Upper lobe of left lung (tissue), 6 donors: ENCODE results near the gene CRPPA. TPM values are rescaled to one million over a fixed set of nuclear protein-coding genes. Genes with fewer than 3 reads are reported as not detected.
A peak's percentile ranks its signal among the peaks of the same experiment; 100 is the strongest.

Experiments
- ATAC-seq, 2 donors: fragments of 200-7000 bp; cut with Tn5 transposase; one replicate each; pipeline ENCODE4 v1.9.1; 2022; ENCODE audit warnings: mild to moderate bottlenecking in 2 of 2, moderate library complexity in 2 of 2; ENCODE audit not compliant: low FRiP score in 2 of 2
- DNase-seq, 2 donors: peaks; one replicate each; pipeline ENCODE4 v3.0.0-alpha.2; 2019 to 2020
- H3K27ac ChIP-seq, 4 donors: fragments of 200-600 bp; sonication (generic); one replicate each; pipeline ENCODE4 v1.5.1; 2016 to 2019
- H3K27me3 ChIP-seq, 4 donors: fragments of 200-600 bp; sonication (generic); one replicate each; pipeline ENCODE4 v1.5.1; 2017 to 2019
- H3K36me3 ChIP-seq, 4 donors: fragments of 200-600 bp; sonication (generic); one replicate each; pipeline ENCODE4 v1.5.1; 2016 to 2019
- H3K4me1 ChIP-seq, 4 donors: fragments of 200-600 bp; sonication (generic); one replicate each; pipeline ENCODE4 v1.5.1; 2018 to 2019
- H3K4me3 ChIP-seq, 4 donors: fragments of 200-600 bp; sonication (generic); one replicate each; pipeline ENCODE4 v1.5.1; 2017 to 2019; ENCODE audit warnings: mild to moderate bottlenecking in 2 of 4, moderate library complexity in 1 of 4
- H3K9me3 ChIP-seq, 4 donors: fragments of 200-600 bp; sonication (generic); one replicate each; pipeline ENCODE4 v1.5.1; 2018 to 2019
- EP300 ChIP-seq, 4 donors: sonication (generic); formaldehyde crosslinking; IDR thresholded peaks; one replicate each; pipeline ENCODE4 v1.5.1; 2017; ENCODE audit warnings: antibody characterized with exemption in 4 of 4, control low read depth in 2 of 4
- POLR2A ChIP-seq, 4 donors: fragments of 450-650 bp; IDR thresholded peaks; one replicate each; pipeline ENCODE4 v1.5.1; 2016 to 2017; ENCODE audit warnings: antibody characterized with exemption in 4 of 4, mild to moderate bottlenecking in 2 of 4
- POLR2AphosphoS5 ChIP-seq, 2 donors: sonication (generic); formaldehyde crosslinking; IDR thresholded peaks; one replicate each; pipeline ENCODE4 v1.5.1; 2017; ENCODE audit warnings: antibody characterized with exemption in 2 of 2
- WGBS, 2 donors: methylation state at CpG; one replicate each; pipeline ENCODE4 v1.1.5; 2017 to 2018; 5-methylcytosine and 5-hydroxymethylcytosine counted together
- total RNA-seq, 6 donors: library from RNA; depleted of rRNA in 4 of 6; stranded (reverse); fragments of >200 nt in 4 of 6; gene quantifications; one replicate each; pipeline versions ENCODE4 v1.1.0 to v1.2.1, GENCODE V29; 2016 to 2021
- TF ChIP-seq, protein P1 (sequence below), 6 experiments: fragments of 450-650 bp in 4 of 6; fragments of 200-600 bp in 2 of 6; sonication (generic) in 2 of 6; IDR thresholded peaks; one replicate each; pipeline ENCODE4 v1.5.1; 2016 to 2019; ENCODE audit warnings: antibody characterized with exemption in 6 of 6
- donor health status: DM: no; HTN: no; CAD: no; lungs with moderate emphysema.
- donor health status: DM: no; HTN: yes; CAD: no; lungs with severe emphysema.

CRPPA gene
- 1 to 10 TPM; 1.0 to 3.3 (median 2.4) TPM for total RNA-seq

DNA sequence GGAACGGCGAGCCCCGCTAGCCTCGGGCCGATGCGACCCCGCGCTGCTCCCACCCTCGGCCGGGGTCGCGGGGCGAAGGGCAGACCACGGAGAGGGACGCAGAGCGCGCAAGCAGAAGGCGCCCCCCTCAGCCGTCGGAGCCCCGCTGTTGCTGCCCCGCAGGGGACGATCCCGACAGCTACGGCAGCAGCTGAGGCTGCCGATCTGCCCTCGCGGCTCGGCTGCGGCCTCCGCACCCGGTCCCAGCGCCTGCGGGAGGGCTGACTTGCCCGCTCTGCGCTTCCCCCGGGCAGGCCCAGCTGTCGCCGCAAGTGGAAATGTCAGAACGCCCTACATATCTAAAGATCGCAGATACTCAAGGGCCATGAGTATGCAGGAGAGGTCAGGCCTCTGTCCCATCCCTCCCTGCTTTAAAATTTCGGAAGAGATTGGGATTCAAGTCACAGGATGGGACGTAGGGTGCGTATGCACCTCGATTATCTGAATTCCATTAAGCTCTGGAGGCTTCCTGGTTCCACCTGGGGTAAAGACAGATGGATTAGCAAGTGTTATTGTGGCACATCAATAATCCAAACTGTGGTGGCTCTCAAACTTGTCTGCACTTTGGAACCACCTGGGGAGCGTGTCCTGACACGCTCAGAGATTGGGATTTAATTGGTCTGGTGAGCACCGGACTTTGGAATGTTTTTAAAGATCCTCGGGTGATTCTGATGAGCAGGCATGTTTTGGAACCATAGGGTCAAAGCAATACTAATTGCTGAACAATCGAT, at the start of gene CRPPA:
Gene CRPPA (minus strand): TSS at position 206 of the 770 bp plus-strand sequence. CDS start 216 bp downstream, outside the sequence.
- TF ChIP-seq, protein P1, sequence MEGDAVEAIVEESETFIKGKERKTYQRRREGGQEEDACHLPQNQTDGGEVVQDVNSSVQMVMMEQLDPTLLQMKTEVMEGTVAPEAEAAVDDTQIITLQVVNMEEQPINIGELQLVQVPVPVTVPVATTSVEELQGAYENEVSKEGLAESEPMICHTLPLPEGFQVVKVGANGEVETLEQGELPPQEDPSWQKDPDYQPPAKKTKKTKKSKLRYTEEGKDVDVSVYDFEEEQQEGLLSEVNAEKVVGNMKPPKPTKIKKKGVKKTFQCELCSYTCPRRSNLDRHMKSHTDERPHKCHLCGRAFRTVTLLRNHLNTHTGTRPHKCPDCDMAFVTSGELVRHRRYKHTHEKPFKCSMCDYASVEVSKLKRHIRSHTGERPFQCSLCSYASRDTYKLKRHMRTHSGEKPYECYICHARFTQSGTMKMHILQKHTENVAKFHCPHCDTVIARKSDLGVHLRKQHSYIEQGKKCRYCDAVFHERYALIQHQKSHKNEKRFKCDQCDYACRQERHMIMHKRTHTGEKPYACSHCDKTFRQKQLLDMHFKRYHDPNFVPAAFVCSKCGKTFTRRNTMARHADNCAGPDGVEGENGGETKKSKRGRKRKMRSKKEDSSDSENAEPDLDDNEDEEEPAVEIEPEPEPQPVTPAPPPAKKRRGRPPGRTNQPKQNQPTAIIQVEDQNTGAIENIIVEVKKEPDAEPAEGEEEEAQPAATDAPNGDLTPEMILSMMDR (IDR thresholded peaks at IDR 0.05): no peak
- TF ChIP-seq POLR2A (IDR thresholded peaks at IDR 0.05): peak in 1 of 4 donors; percentile 6
- no peak for TF ChIP-seq EP300 (IDR thresholded peaks at IDR 0.05)
- no peak for TF ChIP-seq POLR2AphosphoS5 (IDR thresholded peaks at IDR 0.05)
- ATAC-seq (peak; percentile 24 to 81), DNase-seq (peak in 1 of 2 donors; percentile 90)
- no peaks in the 10 kb centered on the region for H3K9me3 ChIP-seq
- no peaks in the 10 kb centered on the region for H3K36me3 ChIP-seq
- H3K27me3 ChIP-seq: no peaks in the 10 kb centered on the region
- H3K27ac ChIP-seq: peak within 1 kb of the TSS; percentile 93 to 99 (median 96)
- WGBS, 2 donors: 25 to 47% methylated on average over 10 to 23 of the region's 50 CpGs
- H3K4me1 ChIP-seq: peaks cover 13 to 21% (median 15%) of the 10 kb centered on the region in 4 donors
- peak within 1 kb of the TSS; percentile 57 to 71 (median 62) for H3K4me3 ChIP-seq

DNA sequence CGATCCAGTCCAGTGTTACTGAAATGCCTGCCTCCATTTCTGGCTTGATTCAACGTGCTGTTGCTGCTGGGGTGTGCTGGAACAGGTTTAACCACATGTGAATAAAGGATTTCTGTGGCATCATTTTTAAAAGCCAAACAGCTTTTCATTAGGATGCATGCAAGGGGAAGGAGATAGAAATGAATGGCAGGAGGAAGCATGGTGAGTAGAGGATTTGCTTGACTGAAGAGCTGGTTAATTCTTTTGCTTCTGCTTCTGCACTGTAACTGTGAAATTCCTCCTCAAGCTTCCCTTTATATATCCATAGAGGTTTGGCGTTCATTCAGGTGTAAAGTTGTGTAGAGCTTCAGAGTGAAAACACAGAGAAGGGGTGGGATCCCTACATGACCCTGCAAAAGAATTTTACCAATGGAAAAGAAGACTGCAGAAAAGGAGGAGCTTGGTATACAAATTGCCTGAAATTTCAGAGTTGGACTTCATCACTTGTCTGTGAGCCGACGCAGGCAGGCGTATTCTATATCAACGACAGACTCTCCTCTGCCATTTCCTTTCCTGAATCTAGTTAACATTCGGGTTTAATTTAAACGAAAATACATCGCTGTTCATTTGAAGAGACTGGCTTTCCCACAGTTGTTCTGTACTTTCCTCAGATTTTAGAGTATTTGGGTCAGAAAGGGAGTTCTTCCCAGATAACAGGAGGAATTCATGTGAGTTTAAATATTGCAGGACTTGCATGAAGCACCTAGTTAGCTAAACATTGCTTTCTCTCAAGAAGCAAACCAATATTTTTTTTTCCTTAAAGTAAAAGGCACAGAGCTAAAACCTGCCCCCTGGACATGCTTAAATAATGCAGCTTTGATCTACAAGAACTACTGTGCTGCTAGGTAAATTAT, 44.4 kb upstream of the CRPPA start, which contains the start of gene SOSTDC1:
Gene SOSTDC1 (minus strand): TSS at position 270 of the 893 bp plus-strand sequence. CDS start 70 bp downstream, at position 200.
- WGBS, 2 donors: 15 to 21% methylated on average over 10 of the region's 10 CpGs
- H3K4me3 ChIP-seq: peak within 1 kb of the TSS in 3 of 4 donors; percentile 7 to 44 (median 18)

DNA sequence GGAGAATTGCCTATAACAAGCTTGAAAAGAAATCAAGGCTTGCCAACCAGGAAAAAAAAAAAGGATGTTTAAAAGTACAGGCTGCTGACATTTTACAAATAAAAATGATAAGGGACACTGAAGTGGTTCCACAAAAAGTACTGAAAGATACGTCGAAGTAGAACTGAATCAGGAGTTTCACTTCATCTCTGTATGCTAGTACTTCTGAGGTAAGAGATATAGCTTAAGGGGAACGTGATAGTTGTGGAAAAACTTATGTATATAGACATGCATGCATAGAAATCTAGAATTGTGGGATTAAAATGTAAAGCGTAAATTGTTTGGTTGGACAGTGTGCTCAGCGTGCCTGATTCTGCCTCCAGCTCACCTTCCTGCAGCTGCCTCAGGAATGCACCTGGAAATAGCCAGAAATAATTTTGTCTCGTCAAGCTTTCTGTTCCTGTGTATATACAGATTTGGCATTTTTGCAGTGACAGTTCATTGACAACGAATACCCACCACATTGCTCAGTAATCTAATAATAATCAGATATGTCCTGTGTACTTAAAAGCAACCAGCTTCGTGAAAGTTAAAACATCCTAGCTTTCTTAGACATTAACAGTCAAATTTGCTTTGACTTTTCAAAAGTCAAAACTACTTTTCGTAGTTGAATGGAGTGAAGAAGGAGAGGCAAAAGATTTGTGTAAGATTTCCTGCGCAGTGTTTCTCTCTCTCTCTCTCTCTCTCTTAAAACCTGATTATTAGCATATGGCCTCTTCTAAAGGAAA, 42.8 kb upstream of the CRPPA start:
- TF ChIP-seq, protein P1 (IDR thresholded peaks at IDR 0.05): no peak
- no peak for TF ChIP-seq POLR2AphosphoS5 (IDR thresholded peaks at IDR 0.05)
- no peak for TF ChIP-seq EP300 (IDR thresholded peaks at IDR 0.05)
- no peak for TF ChIP-seq POLR2A (IDR thresholded peaks at IDR 0.05)
- ATAC-seq (no peak), DNase-seq (no peak)
- no peaks in the 10 kb centered on the region for H3K36me3 ChIP-seq
- no peaks in the 10 kb centered on the region for H3K4me1 ChIP-seq
- no peaks in the 10 kb centered on the region for H3K27me3 ChIP-seq
- H3K9me3 ChIP-seq: no peaks in the 10 kb centered on the region
- WGBS, 2 donors: 52 to 54% methylated on average over 10 of the region's 10 CpGs
- H3K27ac ChIP-seq: no peak overlapping the region
- H3K4me3 ChIP-seq: peak overlapping the region in 3 of 4 donors; percentile 11 to 44 (median 18)

More for the DNA sequence above, 44.4 kb upstream of the CRPPA start, which contains the start of gene SOSTDC1:
- Histone ChIP-seq H3K27me3 (no peaks in the 10 kb centered on the region), H3K9me3 (no peaks in the 10 kb centered on the region), H3K27ac (no peak within 1 kb of the TSS), H3K4me1 (no peaks in the 10 kb centered on the region), H3K36me3 (no peaks in the 10 kb centered on the region)
- no peak for DNase-seq
- TF ChIP-seq, protein P1 (IDR thresholded peaks at IDR 0.05): no peak
- TF ChIP-seq POLR2A (IDR thresholded peaks at IDR 0.05) (no peak), EP300 (IDR thresholded peaks at IDR 0.05) (no peak), POLR2AphosphoS5 (IDR thresholded peaks at IDR 0.05) (no peak)
- ATAC-seq: no peak

DNA sequence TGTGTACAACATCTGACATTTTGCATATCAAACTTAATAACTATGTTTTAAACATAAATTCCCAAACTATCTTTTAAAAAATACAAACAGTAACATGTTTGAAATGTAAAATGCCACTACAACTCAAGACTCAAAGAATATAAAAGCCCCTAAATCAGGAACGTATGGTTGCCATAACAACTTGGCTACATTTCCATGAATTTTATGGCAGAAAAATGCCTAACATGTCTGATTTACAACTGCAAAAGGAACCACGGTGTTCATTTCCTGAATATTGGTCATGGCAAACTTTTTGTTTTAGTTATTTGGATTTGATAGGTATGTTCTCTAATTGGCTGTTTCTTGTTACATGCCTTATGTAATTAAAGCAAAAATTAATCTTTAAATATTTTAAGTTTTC, 42.2 kb upstream of the CRPPA start:
- WGBS, 2 donors: 36 to 39% methylated on average over 2 of the region's 2 CpGs
- DNase-seq (no peak), ATAC-seq (no peak)
- no peaks in the 10 kb centered on the region for H3K4me1 ChIP-seq
- no peaks in the 10 kb centered on the region for H3K9me3 ChIP-seq
- no peaks in the 10 kb centered on the region for H3K27me3 ChIP-seq
- H3K4me3 ChIP-seq: peak overlapping the region in 2 of 4 donors; percentile 11 to 44
- H3K27ac ChIP-seq: no peak overlapping the region
- H3K36me3 ChIP-seq: no peaks in the 10 kb centered on the region
- TF ChIP-seq, protein P1 (IDR thresholded peaks at IDR 0.05): no peak
- TF ChIP-seq POLR2A (IDR thresholded peaks at IDR 0.05) (no peak), POLR2AphosphoS5 (IDR thresholded peaks at IDR 0.05) (no peak), EP300 (IDR thresholded peaks at IDR 0.05) (no peak)
